ENCODE measurements around the gene KLHL24.

KLHL24 gene

GRCh38 chr3:183731611-183732010 is 96.2 kb downstream of the KLHL24 start:
- Histone ChIP-seq H3K9ac (ENCODE audit: low read depth, low read length) (no peak overlapping the region), H3K4me1 (ENCODE audit: insufficient read depth, low read length) (no peaks in the 10 kb centered on the region), H3K9me3 (ENCODE audit: insufficient read depth, low read depth, low read length) (no peaks in the 10 kb centered on the region), H3K4me3 (ENCODE audit: low read length) (no peak overlapping the region), H3K36me3 (ENCODE audit: insufficient read depth, low read depth, low read length) (peaks cover 89% of the 10 kb centered on the region), H3K27ac (ENCODE audit: low read length) (no peak overlapping the region), H3K27me3 (ENCODE audit: insufficient read depth, low read length) (no peaks in the 10 kb centered on the region)

- no peaks in the 10 kb centered on the region for H3K9me3 ChIP-seq (ENCODE audit: insufficient read depth, low read depth, low read length)
- H3K4me1 ChIP-seq (ENCODE audit: insufficient read depth, low read length): no peaks in the 10 kb centered on the region
- H3K27ac ChIP-seq (ENCODE audit: low read length): no peak overlapping the region
- H3K36me3 ChIP-seq (ENCODE audit: insufficient read depth, low read depth, low read length): peaks cover 85% of the 10 kb centered on the region
- H3K9ac ChIP-seq (ENCODE audit: low read depth, low read length): no peak overlapping the region
- H3K27me3 ChIP-seq (ENCODE audit: insufficient read depth, low read length): no peaks in the 10 kb centered on the region
- no peak overlapping the region for H3K4me3 ChIP-seq (ENCODE audit: low read length)
Measured at GRCh38 chr3:183733553-183733952, 98.1 kb downstream of the KLHL24 start.

Measured in iPS-20b (cell line).